GM23248 (cell line): ENCODE measurements around the gene YIPF6. TPM values are rescaled to one million over a fixed set of nuclear protein-coding genes. Genes with fewer than 3 reads are reported as not detected.

Source experiments
- DNase-seq: peaks from one replicate; pipeline ENCODE4 v3.0.0-alpha.2; 2015
- H2AFZ ChIP-seq: fragments of 200-600 bp; sonication (generic); 2 replicates; pipeline ENCODE4 v1.6.1; 2016; ENCODE audit warnings: antibody characterized with exemption
- H3F3A ChIP-seq: fragments of 200-600 bp; sonication (generic); 2 replicates; pipeline ENCODE4 v1.6.1; 2016; ENCODE audit warnings: mild to moderate bottlenecking, antibody characterized with exemption, mixed run types; ENCODE audit not compliant: insufficient read depth
- H3K27ac ChIP-seq: fragments of 200-600 bp; sonication (generic); 2 replicates; pipeline ENCODE4 v1.5.1; 2016; ENCODE audit warnings: mild to moderate bottlenecking
- H3K27me3 ChIP-seq: fragments of 200-600 bp; sonication (generic); replicated peaks from 2 replicates; pipeline ENCODE4 v1.6.1; 2016; ENCODE audit warnings: mild to moderate bottlenecking; ENCODE audit not compliant: insufficient read depth
- H3K36me3 ChIP-seq: fragments of 200-600 bp; sonication (generic); 2 replicates; pipeline ENCODE4 v1.6.1; 2016; ENCODE audit warnings: low read depth, mild to moderate bottlenecking
- H3K4me1 ChIP-seq: fragments of 200-600 bp; sonication (generic); 2 replicates; pipeline ENCODE4 v1.6.1; 2016; ENCODE audit warnings: mild to moderate bottlenecking; ENCODE audit not compliant: insufficient read depth
- H3K4me2 ChIP-seq: fragments of 200-600 bp; sonication (generic); one replicate; pipeline ENCODE4 v1.6.1; 2016; ENCODE audit warnings: mild to moderate bottlenecking; ENCODE audit not compliant: unreplicated experiment
- H3K4me3 ChIP-seq: fragments of 200-600 bp; sonication (generic); 2 replicates; pipeline ENCODE4 v1.5.1; 2016; ENCODE audit warnings: mild to moderate bottlenecking
- H3K79me2 ChIP-seq: fragments of 200-600 bp; sonication (generic); 2 replicates; pipeline ENCODE4 v1.6.1; 2016; ENCODE audit warnings: mild to moderate bottlenecking; ENCODE audit not compliant: insufficient read depth
- H3K9ac ChIP-seq: fragments of 200-600 bp; sonication (generic); 2 replicates; pipeline ENCODE4 v1.6.1; 2016; ENCODE audit warnings: mild to moderate bottlenecking
- H3K9me2 ChIP-seq: fragments of 200-600 bp; sonication (generic); 2 replicates; pipeline ENCODE4 v1.6.1; 2016; ENCODE audit warnings: mixed run types, mild to moderate bottlenecking, moderate library complexity; ENCODE audit not compliant: insufficient read depth
- H3K9me3 ChIP-seq: fragments of 200-600 bp; sonication (generic); one replicate; pipeline ENCODE4 v1.6.1; 2017; ENCODE audit warnings: low read depth
- H4K20me1 ChIP-seq: fragments of 200-600 bp; sonication (generic); 2 replicates; pipeline ENCODE4 v1.6.0; 2016; ENCODE audit not compliant: insufficient read depth
- EZH2 ChIP-seq: fragments of 200-600 bp; sonication (generic); IDR thresholded peaks from 2 replicates; pipeline ENCODE4 v1.6.1; 2018; ENCODE audit warnings: antibody characterized with exemption, mild to moderate bottlenecking; ENCODE audit not compliant: insufficient read depth, poor library complexity, severe bottlenecking
- EZH2phosphoT487 ChIP-seq: fragments of 200-600 bp; sonication (generic); IDR thresholded peaks from 2 replicates; pipeline ENCODE4 v1.6.1; 2018; ENCODE audit warnings: antibody characterized with exemption, moderate library complexity, mild to moderate bottlenecking, low read depth; ENCODE audit not compliant: insufficient read depth
- WGBS, 2 experiments: methylation state at CpG; one replicate each; pipeline ENCODE4 v1.1.6; 2015 to 2017; ENCODE audit warnings: low lambda C conversion rate in 2 of 2, low coverage in 1 of 2; ENCODE audit errors: missing lambda C conversion rate in 2 of 2; 5-methylcytosine and 5-hydroxymethylcytosine counted together
- in situ Hi-C: fragments of 300-500 bp; cut with MboI; formaldehyde crosslinking; loops from 2 replicates; pipeline ENCODE4 v1.15.0; 2020
- polyA plus RNA-seq: library from polyadenylated mRNA; unstranded; fragments of >200 nt; fragmentation: Nextera tagmentation; extraction: Ambion mirVana; gene quantifications from 2 replicates; pipeline ENCODE4 v1.2.1, GENCODE V29; 2016
- total RNA-seq: library from RNA; depleted of rRNA; stranded (reverse); fragments of >200 nt; shearing (Covaris generic); gene quantifications from 2 replicates; pipeline ENCODE4 v1.2.3, GENCODE V29; 2014

The YIPF6 gene
- total and polyA plus RNA-seq, 2 experiments from 2014 or later = 21.1 to 42.5 TPM

DNA sequence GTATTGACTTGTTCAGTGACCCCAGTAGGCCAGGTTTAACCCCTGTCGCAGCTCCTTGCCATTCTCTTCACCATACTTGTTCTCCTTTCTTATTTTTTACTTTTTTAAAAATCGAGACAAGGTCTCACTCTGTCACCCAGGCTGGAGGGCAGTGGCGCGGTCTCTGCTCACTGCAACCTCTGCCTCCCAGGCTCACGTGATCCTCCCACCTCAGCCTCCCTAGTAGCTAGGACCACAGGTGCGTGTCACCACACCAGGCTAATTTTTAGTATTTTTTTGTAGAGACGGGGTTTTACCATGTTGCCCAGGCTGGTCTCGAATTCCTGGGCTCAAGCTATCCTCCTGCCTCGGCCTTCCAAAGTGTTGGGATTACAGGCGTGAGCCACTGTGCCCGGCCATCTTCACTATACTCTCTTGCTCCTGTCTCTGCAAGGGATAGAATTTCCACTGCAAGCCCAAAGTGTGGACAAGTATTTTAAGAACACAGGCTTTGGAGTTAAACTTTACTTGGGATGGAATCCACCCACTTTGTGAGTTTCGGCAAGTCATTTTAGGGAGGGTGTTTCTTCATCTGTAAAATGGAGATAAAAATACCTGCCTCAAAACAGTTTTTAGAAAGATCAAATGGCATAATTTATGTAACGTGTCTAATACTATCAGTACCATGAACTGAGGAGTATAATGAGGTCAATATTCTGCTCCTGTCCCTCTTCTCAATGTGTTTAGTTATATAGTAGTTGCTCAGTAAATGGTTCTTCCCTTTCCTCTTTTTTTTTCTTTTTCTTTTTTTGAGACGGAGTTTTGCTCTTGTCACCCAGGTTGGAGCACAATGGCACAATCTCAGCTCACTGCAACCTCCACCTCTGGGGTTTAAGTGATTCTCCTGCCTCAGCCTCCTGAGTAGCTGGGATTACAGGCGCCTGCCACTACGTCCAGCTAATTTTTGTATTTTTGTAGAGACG is 973 bp downstream of the YIPF6 start:
- H3F3A ChIP-seq = 0 out of 2 replicates have a peak, but pooled peaks cover 5% of the 10 kb centered on the region
- peak overlapping the region; percentile 97 for H3K4me3 ChIP-seq
- H3K27ac ChIP-seq = peak overlapping the region; percentile 97; the same call in 1 of the 2 replicates
- WGBS, 2 experiments = 75 to 79% methylated on average over 16 to 17 of the region's 17 CpGs
- H3K36me3 ChIP-seq = no peaks in the 10 kb centered on the region
- no peak for TF ChIP-seq EZH2phosphoT487
- no peak for TF ChIP-seq EZH2
- H3K4me1 ChIP-seq = peaks cover 9% of the 10 kb centered on the region; the same call in 1 of the 2 replicates
- H3K79me2 ChIP-seq = peaks cover 62% of the 10 kb centered on the region
- H3K9me2 ChIP-seq = no peaks in the 10 kb centered on the region
- H3K27me3 ChIP-seq = no peaks in the 10 kb centered on the region
- H2AFZ ChIP-seq = peak overlapping the region; percentile 88
- in situ Hi-C loops = no loop called here
- DNase-seq = no peak
- H3K9me3 ChIP-seq = no peaks in the 10 kb centered on the region
- no peaks in the 10 kb centered on the region for H4K20me1 ChIP-seq
- H3K4me2 ChIP-seq = peak overlapping the region; percentile 83
- peak overlapping the region; percentile 100 for H3K9ac ChIP-seq

DNA sequence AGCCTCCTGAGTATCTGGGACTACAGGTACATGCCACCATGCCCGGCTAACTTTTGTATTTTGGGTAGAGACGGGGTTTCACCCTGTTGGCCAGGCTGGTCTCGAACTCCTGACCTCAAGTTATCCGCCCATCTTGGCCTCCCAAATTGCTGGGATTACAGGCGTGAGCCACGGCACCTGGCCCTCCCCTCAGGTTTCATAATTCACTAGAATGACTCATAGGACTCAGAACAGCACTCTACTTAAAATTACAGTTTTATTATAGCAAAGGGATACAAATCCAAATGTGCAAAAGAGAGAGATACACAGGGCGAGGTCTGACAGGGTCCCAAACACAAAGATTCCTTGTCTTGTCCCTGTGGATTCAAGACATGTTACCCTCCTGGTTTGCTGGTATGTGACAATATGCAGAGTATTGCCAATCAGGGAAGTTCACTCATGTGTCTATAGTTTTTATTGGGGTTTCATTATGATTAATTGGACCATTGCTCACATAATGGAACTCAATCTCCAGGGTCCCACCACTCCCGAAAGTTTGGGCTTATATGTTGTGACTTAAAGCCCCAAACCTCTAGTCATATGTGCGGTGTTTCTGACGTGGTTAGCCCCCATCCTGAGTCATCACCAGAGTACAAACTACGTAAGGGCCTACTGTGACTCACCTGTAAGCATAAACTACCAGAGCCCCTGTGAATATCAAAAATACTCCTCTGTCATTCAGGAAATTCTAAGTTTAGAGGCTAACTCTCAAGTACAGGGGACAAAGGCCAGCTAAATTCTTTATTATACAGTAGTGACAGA is 5.2 kb downstream of the YIPF6 start:
- Histone ChIP-seq H3K4me2 (no peak overlapping the region), H2AFZ (no peak overlapping the region), H3K27ac (peak overlapping the region; percentile 27; the same call in 1 of the 2 replicates), H3K36me3 (no peaks in the 10 kb centered on the region), H3K79me2 (peaks cover 97% of the 10 kb centered on the region), H3K9ac (no peak overlapping the region), H3K27me3 (no peaks in the 10 kb centered on the region), H3K9me2 (no peaks in the 10 kb centered on the region), H3K4me3 (no peak overlapping the region), H3K9me3 (no peaks in the 10 kb centered on the region), H4K20me1 (no peaks in the 10 kb centered on the region), H3F3A (no peaks in the 10 kb centered on the region), H3K4me1 (peaks cover 6% of the 10 kb centered on the region; the same call in 1 of the 2 replicates)
- TF ChIP-seq EZH2phosphoT487 = no peak
- TF ChIP-seq EZH2 = no peak
- peak; percentile 64 for DNase-seq
- in situ Hi-C loops = no loop called here
- 72 to 77% methylated on average over 10 to 11 of the region's 11 CpGs for WGBS, 2 experiments

DNA sequence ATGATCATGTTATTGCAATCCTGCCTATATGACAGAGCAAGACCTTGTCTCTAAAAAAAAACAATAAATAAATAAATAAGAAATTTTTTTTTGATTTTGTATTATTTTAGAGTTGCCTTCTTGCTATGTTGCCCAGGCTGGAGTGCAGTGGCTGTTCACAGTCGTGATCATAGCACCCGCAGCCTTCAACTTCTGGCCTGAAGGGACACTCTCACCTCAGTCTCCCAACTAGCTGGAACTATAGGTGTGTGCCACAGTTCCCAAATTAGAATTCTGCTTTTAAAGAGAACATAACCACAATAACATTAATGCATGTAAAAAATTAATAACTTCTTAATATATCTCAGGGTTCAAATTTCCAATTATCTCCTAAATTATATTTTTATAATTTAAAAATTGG is 7.8 kb downstream of the YIPF6 start:
- in situ Hi-C loops = no loop called here
- no peak overlapping the region for H3K9ac ChIP-seq
- no peaks in the 10 kb centered on the region for H3K36me3 ChIP-seq
- H3K4me1 ChIP-seq = no peaks in the 10 kb centered on the region
- H3K9me2 ChIP-seq = no peaks in the 10 kb centered on the region
- H3F3A ChIP-seq = no peaks in the 10 kb centered on the region
- TF ChIP-seq EZH2 = no peak
- no peak for TF ChIP-seq EZH2phosphoT487
- H3K27me3 ChIP-seq = no peaks in the 10 kb centered on the region
- peaks cover 78% of the 10 kb centered on the region for H3K79me2 ChIP-seq
- no peak overlapping the region for H3K4me3 ChIP-seq
- no peak overlapping the region for H2AFZ ChIP-seq
- H3K9me3 ChIP-seq = no peaks in the 10 kb centered on the region
- 93 to 100% methylated on average over 2 of the region's 2 CpGs for WGBS, 2 experiments
- no peak for DNase-seq
- H3K4me2 ChIP-seq = no peak overlapping the region
- H4K20me1 ChIP-seq = no peaks in the 10 kb centered on the region
- no peak overlapping the region for H3K27ac ChIP-seq

DNA sequence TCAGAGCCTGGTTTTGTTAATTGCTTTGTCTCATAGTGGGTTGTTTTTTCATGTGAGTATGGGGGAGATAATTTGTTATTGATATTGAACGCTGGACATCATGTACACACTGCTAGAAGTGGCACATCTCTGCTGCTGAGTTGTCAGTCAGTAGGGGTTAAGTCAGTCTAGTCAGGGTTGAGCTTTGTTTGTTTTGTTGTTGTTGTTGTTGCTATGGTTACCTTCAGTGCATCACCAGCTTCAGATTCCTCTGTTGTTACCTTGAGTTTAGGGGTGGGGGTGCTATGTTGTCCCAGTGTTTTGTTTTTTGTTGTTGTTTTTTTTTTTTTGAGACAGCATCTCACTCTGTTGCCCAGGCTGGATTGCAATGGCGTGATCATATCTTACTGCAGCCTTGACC is 9.9 kb downstream of the YIPF6 start:
- Histone ChIP-seq H3F3A (no peaks in the 10 kb centered on the region), H3K79me2 (peaks cover 58% of the 10 kb centered on the region), H3K27me3 (no peaks in the 10 kb centered on the region), H3K27ac (no peak overlapping the region), H4K20me1 (no peaks in the 10 kb centered on the region), H3K4me1 (no peaks in the 10 kb centered on the region), H3K36me3 (no peaks in the 10 kb centered on the region), H2AFZ (no peak overlapping the region), H3K9ac (no peak overlapping the region; the same call in 1 of the 2 replicates), H3K4me2 (no peak overlapping the region), H3K9me2 (no peaks in the 10 kb centered on the region), H3K4me3 (no peak overlapping the region), H3K9me3 (no peaks in the 10 kb centered on the region)
- 93 to 94% methylated on average over 1 to 2 of the region's 2 CpGs for whole genome bisulfite sequencing, 2 experiments
- peak; percentile 9 for DNase-seq
- in situ Hi-C loops = no loop called here
- no peak for TF ChIP-seq EZH2phosphoT487
- no peak for TF ChIP-seq EZH2
